Gastrocnemius medialis (tissue), 4 donors: Measurements from ENCODE around the gene HS3ST5. TPM values are rescaled to one million over a fixed set of nuclear protein-coding genes. Genes with fewer than 3 reads are reported as not detected.
A peak's percentile ranks its signal among the peaks of the same experiment; 100 is the strongest.

Source experiments
- ATAC-seq, 2 donors: fragments of 150-250 bp; one replicate each; pipeline ENCODE4 v1.9.1; 2016
- DNase-seq, 2 donors: peaks; one replicate each; pipeline ENCODE4 v3.0.0-alpha.2; 2019
- H3K27ac ChIP-seq, 4 donors: fragments of 200-600 bp; sonication (generic); 1 replicate in 1 of 4; 2 replicates in 3 of 4; pipeline ENCODE4 v1.5.1; 2016 to 2018; ENCODE audit warnings: mild to moderate bottlenecking in 2 of 4, moderate library complexity in 1 of 4
- H3K27me3 ChIP-seq, 3 donors: fragments of 200-600 bp; sonication (generic) in 2 of 3; 1 replicate in 1 of 3; 2 replicates in 2 of 3; pipeline versions ENCODE4 v1.5.1 to v1.6.0; 2016 to 2019; ENCODE audit warnings: mild to moderate bottlenecking in 1 of 3, moderate library complexity in 1 of 3
- H3K36me3 ChIP-seq, 2 donors: fragments of 200-600 bp; sonication (generic) in 1 of 2; one replicate each; pipeline ENCODE4 v1.5.1; 2017 to 2018
- H3K4me1 ChIP-seq, 2 donors: fragments of 200-600 bp; sonication (generic) in 1 of 2; one replicate each; pipeline ENCODE4 v1.5.1; 2016 to 2017; ENCODE audit warnings: mild to moderate bottlenecking in 2 of 2
- H3K4me3 ChIP-seq, 4 donors: fragments of 200-600 bp; sonication (generic) in 3 of 4; 1 replicate in 1 of 4; 2 replicates in 3 of 4; pipeline ENCODE4 v1.5.1; 2016 to 2019; ENCODE audit warnings: mild to moderate bottlenecking in 2 of 4
- H3K9me3 ChIP-seq, 3 donors: fragments of 200-600 bp; sonication (generic) in 2 of 3; 1 replicate in 1 of 3; 2 replicates in 2 of 3; pipeline ENCODE4 v1.5.1; 2016 to 2019
- CTCF ChIP-seq, 5 experiments: fragments of 450-650 bp in 3 of 5; fragments of 200-600 bp in 2 of 5; sonication (generic) in 2 of 5; IDR thresholded peaks in 4 of 5; conservative IDR thresholded peaks in 1 of 5; 1 replicate in 4 of 5; 2 replicates in 1 of 5; pipeline ENCODE4 v1.5.1; 2016 to 2019; ENCODE audit warnings: antibody characterized with exemption in 5 of 5, mild to moderate bottlenecking in 3 of 5, moderate library complexity in 3 of 5
- POLR2A ChIP-seq, 2 donors: fragments of 450-650 bp; IDR thresholded peaks; one replicate each; pipeline ENCODE4 v1.6.1; 2017; ENCODE audit warnings: antibody characterized with exemption in 2 of 2, mild to moderate bottlenecking in 2 of 2, moderate library complexity in 2 of 2
- in situ Hi-C, 4 donors: fragments of 200-750 bp; cut with MboI; loops; one replicate each; pipeline versions ENCODE4 v1.15.0 to v1.8.0; 2017; ENCODE audit warnings: low sequenced_read_pairs in 4 of 4
- intact Hi-C: fragments of 100-400 bp; cut with DNase I; formaldehyde crosslinking; loops from one replicate; pipeline ENCODE4 v1.15.1; 2023; ENCODE audit warnings: low total_unique reads
- total RNA-seq, 4 donors: library from RNA; depleted of rRNA; stranded (reverse); fragments of >200 nt; gene quantifications; one replicate each; pipeline versions ENCODE4 v1.1.0 to v1.2.3, GENCODE V29; 2016

The HS3ST5 gene
- total RNA-seq, 4 donors from 2014 or later, result 0.13 to 0.41 TPM; not detected in 2

- Histone ChIP-seq H3K27me3 (no peaks in the 10 kb centered on the region), H3K4me1 (peaks cover 0 to 6% of the 10 kb centered on the region in 2 donors), H3K36me3 (no peaks in the 10 kb centered on the region), H3K27ac (no peak overlapping the region), H3K4me3 (no peak overlapping the region), H3K9me3 (no peaks in the 10 kb centered on the region)
- no peak for ATAC-seq
- in situ Hi-C loops, result no loop called here
- TF ChIP-seq POLR2A (IDR thresholded peaks at IDR 0.05) (no peak), CTCF (IDR thresholded peaks at IDR 0.05 in 4 of 5, conservative IDR thresholded peaks at IDR 0.05 in 1 of 5) (no peak)
- DNase-seq, result no peak
- intact Hi-C loops, result no loop called here
Observed at GRCh38 chr6:114055763-114056162, 287.1 kb downstream of the HS3ST5 start.

DNA sequence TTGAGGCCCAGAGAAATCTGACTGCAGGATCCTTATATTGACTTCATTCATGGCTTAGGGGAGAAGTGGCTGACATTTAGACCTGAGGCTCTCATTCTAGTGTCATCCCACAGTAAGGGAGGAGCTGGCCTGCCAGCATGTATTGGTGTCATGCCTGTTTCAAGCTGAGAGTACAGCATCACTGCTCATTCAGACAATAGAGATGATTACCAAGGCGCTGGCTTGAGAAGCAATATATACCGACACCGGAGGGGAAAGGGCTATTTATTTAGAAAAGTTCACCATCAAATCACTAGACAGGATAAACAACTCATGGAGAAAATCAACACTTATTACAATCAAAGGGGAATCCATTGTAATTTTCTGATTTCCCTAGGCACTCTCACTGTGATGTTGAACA, 287.5 kb downstream of the HS3ST5 start:
- DNase-seq (no peak), ATAC-seq (no peak)
- Histone ChIP-seq H3K27ac (no peak overlapping the region), H3K36me3 (no peaks in the 10 kb centered on the region), H3K4me3 (no peak overlapping the region), H3K9me3 (no peaks in the 10 kb centered on the region), H3K4me1 (peaks cover 0 to 4% of the 10 kb centered on the region in 2 donors), H3K27me3 (no peaks in the 10 kb centered on the region)
- intact Hi-C loops, result no loop called here
- TF ChIP-seq CTCF (IDR thresholded peaks at IDR 0.05 in 4 of 5, conservative IDR thresholded peaks at IDR 0.05 in 1 of 5) (no peak), POLR2A (IDR thresholded peaks at IDR 0.05) (no peak)
- in situ Hi-C loops, result no loop called here

GRCh38 chr6:114053791-114054190, 289.0 kb downstream of the HS3ST5 start:
- intact Hi-C loops (no loop called here), in situ Hi-C loops (no loop called here)
- H3K36me3 ChIP-seq, result no peaks in the 10 kb centered on the region
- TF ChIP-seq CTCF (IDR thresholded peaks at IDR 0.05 in 4 of 5, conservative IDR thresholded peaks at IDR 0.05 in 1 of 5) (no peak), POLR2A (IDR thresholded peaks at IDR 0.05) (no peak)
- ATAC-seq, result no peak
- peaks cover 0 to 1% of the 10 kb centered on the region in 2 donors for H3K4me1 ChIP-seq
- DNase-seq, result no peak
- no peak overlapping the region for H3K4me3 ChIP-seq
- H3K27me3 ChIP-seq, result no peaks in the 10 kb centered on the region
- H3K27ac ChIP-seq, result no peak overlapping the region
- H3K9me3 ChIP-seq, result no peaks in the 10 kb centered on the region

DNA sequence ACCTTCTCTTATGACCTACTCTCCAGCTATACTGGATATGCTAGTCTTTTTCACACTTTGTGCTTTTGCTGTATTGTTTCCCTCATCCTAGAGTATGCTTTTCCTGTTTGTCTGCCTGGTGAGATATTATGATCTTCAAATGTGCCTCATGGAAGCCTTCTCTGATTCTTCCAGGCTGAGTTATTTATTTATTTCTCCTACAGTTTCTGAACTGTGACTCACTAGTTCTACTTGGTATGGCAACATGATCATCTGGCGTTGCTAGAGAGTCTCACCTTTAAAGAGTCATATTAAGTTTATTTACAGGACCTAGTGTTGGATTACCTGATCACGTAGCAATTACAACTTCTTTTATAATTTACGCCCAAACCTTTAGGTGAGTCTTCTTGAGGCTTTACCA, 290.7 kb downstream of the HS3ST5 start:
- no peaks in the 10 kb centered on the region for H3K9me3 ChIP-seq
- in situ Hi-C loops (no loop called here), intact Hi-C loops (no loop called here)
- TF ChIP-seq POLR2A (IDR thresholded peaks at IDR 0.05) (no peak), CTCF (IDR thresholded peaks at IDR 0.05 in 4 of 5, conservative IDR thresholded peaks at IDR 0.05 in 1 of 5) (no peak)
- H3K36me3 ChIP-seq, result no peaks in the 10 kb centered on the region
- H3K27ac ChIP-seq, result no peak overlapping the region
- H3K27me3 ChIP-seq, result no peaks in the 10 kb centered on the region
- DNase-seq (no peak), ATAC-seq (peak in 1 of 2 donors; percentile 58)
- no peak overlapping the region for H3K4me3 ChIP-seq
- H3K4me1 ChIP-seq, result no peaks in the 10 kb centered on the region

DNA sequence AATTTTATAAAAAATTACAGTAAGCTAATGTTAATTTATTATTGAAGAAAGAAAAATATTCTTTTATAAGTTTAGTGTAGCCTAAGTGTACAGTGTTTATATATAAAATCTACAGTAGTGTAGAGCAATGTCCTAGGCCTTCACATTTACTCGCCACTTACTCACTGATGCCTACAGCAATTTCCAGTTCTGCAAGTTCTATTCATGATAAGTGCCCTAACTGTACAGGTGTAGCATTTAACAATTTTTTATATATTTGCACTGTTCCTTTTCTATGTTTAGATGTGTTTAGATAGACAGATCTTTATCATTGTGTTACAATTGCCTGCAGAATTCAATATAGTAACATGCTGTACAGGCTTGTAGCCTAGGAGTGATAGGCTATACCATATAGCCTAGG, 291.8 kb downstream of the HS3ST5 start:
- Histone ChIP-seq H3K27me3 (no peaks in the 10 kb centered on the region), H3K36me3 (no peaks in the 10 kb centered on the region), H3K9me3 (no peaks in the 10 kb centered on the region), H3K27ac (no peak overlapping the region), H3K4me3 (no peak overlapping the region), H3K4me1 (no peaks in the 10 kb centered on the region)
- DNase-seq, result no peak
- TF ChIP-seq POLR2A (IDR thresholded peaks at IDR 0.05) (no peak), CTCF (IDR thresholded peaks at IDR 0.05 in 4 of 5, conservative IDR thresholded peaks at IDR 0.05 in 1 of 5) (no peak)
- intact Hi-C loops (no loop called here), in situ Hi-C loops (no loop called here)
- ATAC-seq, result no peak
